Hematopoietic multipotent progenitor cell (in vitro differentiated cells): ENCODE data around the gene IL18RAP. TPM values are rescaled to one million over a fixed set of nuclear protein-coding genes. Genes with fewer than 3 reads are reported as not detected.

Experiments used
- DNase-seq, 3 donors: peaks; one replicate each; pipeline ENCODE4 v3.0.0-alpha.2; 2011 to 2015; ENCODE audit warnings: low read depth in 2 of 3, low spot score in 2 of 3
- total RNA-seq: library from RNA; depleted of rRNA; stranded (reverse); fragments of >200 nt; gene quantifications from one replicate; pipeline ENCODE4 v1.2.3, GENCODE V29; 2012

IL18RAP gene
- total RNA-seq, 1 donor = 0.27 TPM

GRCh38 chr2:102421890-102422759 is 835 bp upstream of the IL18RAP start:
- DNase-seq = no peak

- DNase-seq = no peak
These were observed 408 bp downstream of the IL18RAP start for GRCh38 chr2:102423368-102423767.

- DNase-seq = no peak
These were observed 1.8 kb downstream of the IL18RAP start for GRCh38 chr2:102424754-102425153.

GRCh38 chr2:102425441-102426132 is 2.6 kb downstream of the IL18RAP start:
- no peak for DNase-seq

- no peak for DNase-seq
These were observed 4.3 kb downstream of the IL18RAP start for GRCh38 chr2:102427249-102427648.

GRCh38 chr2:102428573-102428972 is 5.6 kb downstream of the IL18RAP start:
- DNase-seq = no peak

- no peak for DNase-seq
These were observed 9.4 kb downstream of the IL18RAP start for GRCh38 chr2:102432386-102432785.

GRCh38 chr2:102433973-102434654 is 11.2 kb downstream of the IL18RAP start:
- DNase-seq = no peak

GRCh38 chr2:102434655-102435381 is 11.9 kb downstream of the IL18RAP start:
- DNase-seq = no peak

GRCh38 chr2:102435741-102436140 is 12.8 kb downstream of the IL18RAP start:
- no peak for DNase-seq

GRCh38 chr2:102436323-102436722 is 13.4 kb downstream of the IL18RAP start:
- no peak for DNase-seq

- no peak for DNase-seq
These were observed 14.2 kb downstream of the IL18RAP start for GRCh38 chr2:102437122-102437521.

- DNase-seq = no peak
These were observed 15.2 kb downstream of the IL18RAP start for GRCh38 chr2:102438111-102438510.

- DNase-seq = no peak
These were observed 15.6 kb downstream of the IL18RAP start for GRCh38 chr2:102438578-102438977.

GRCh38 chr2:102439065-102439695 is 16.2 kb downstream of the IL18RAP start:
- no peak for DNase-seq

GRCh38 chr2:102442967-102443828 is 20.2 kb downstream of the IL18RAP start:
- peak in 2 of 3 donors; percentile 39 to 63 for DNase-seq

GRCh38 chr2:102444233-102444632 is 21.3 kb downstream of the IL18RAP start:
- DNase-seq = no peak

- no peak for DNase-seq
These were observed 24.0 kb downstream of the IL18RAP start for GRCh38 chr2:102446936-102447335.

GRCh38 chr2:102449370-102449974 is 26.5 kb downstream of the IL18RAP start:
- DNase-seq = peak in 2 of 3 donors; percentile 40 to 73
